Activated effector memory CD4-positive, alpha-beta T cell treated with Interleukin-2 at 50 U/mL for 16 hours (primary cell): ENCODE measurements around the gene MAPK8IP1.
"Not testable (repeated sequence)": the region's sequence is repeated elsewhere in the genome, so short reads cannot be mapped to it uniquely, and the experiment has no call there.

Experiments used
- DNase-seq: peaks from one replicate; pipeline ENCODE4 v3.0.0-alpha.2; 2020

The MAPK8IP1 gene

GRCh38 chr11:45894555-45895247 is 9.2 kb downstream of the MAPK8IP1 start:
- no peak for DNase-seq

- DNase-seq: no peak
Measured at GRCh38 chr11:45895553-45896259, 10.3 kb downstream of the MAPK8IP1 start.

- DNase-seq: no peak
Measured at GRCh38 chr11:45896422-45896984, 11.1 kb downstream of the MAPK8IP1 start.

GRCh38 chr11:45897556-45897955 is 12.1 kb downstream of the MAPK8IP1 start:
- no peak for DNase-seq

GRCh38 chr11:45899086-45899447 is 13.6 kb downstream of the MAPK8IP1 start:
- DNase-seq: no peak

GRCh38 chr11:45899448-45900174 is 14.2 kb downstream of the MAPK8IP1 start:
- peak; percentile 27 for DNase-seq

- DNase-seq: not testable (repeated sequence)
Measured at GRCh38 chr11:45900175-45900800, 14.8 kb downstream of the MAPK8IP1 start.

- no peak for DNase-seq
Measured at GRCh38 chr11:45900916-45901617, 15.6 kb downstream of the MAPK8IP1 start.

- no peak for DNase-seq
Measured at GRCh38 chr11:45901626-45902025, 16.2 kb downstream of the MAPK8IP1 start.

- DNase-seq: no peak
Measured at GRCh38 chr11:45902452-45903380, 17.3 kb downstream of the MAPK8IP1 start.

GRCh38 chr11:45904309-45904915 is 19.0 kb downstream of the MAPK8IP1 start:
- no peak for DNase-seq

- DNase-seq: no peak
Measured at GRCh38 chr11:45905095-45905494, 19.6 kb downstream of the MAPK8IP1 start.

GRCh38 chr11:45905576-45905975 is 20.1 kb downstream of the MAPK8IP1 start:
- DNase-seq: not testable (repeated sequence)

GRCh38 chr11:45906096-45906682 is 20.7 kb downstream of the MAPK8IP1 start:
- no peak for DNase-seq

GRCh38 chr11:45906965-45907611 is 21.6 kb downstream of the MAPK8IP1 start, which contains the start of gene FREY1:
Gene FREY1 (minus strand): TSS chr11:45907271. CDS start chr11:45907245, 26 bp downstream.
- DNase-seq: no peak

GRCh38 chr11:45907911-45908370 is 22.5 kb downstream of the MAPK8IP1 start:
- DNase-seq: no peak

GRCh38 chr11:45909594-45910475 is 24.4 kb downstream of the MAPK8IP1 start:
- no peak for DNase-seq

- no peak for DNase-seq
Measured at GRCh38 chr11:45910623-45911022, 25.2 kb downstream of the MAPK8IP1 start.

GRCh38 chr11:45913514-45913913 is 28.1 kb downstream of the MAPK8IP1 start:
- DNase-seq: no peak
